Neural cell (in vitro differentiated cells): ENCODE measurements around the gene MRC2.

Experiments used
- EZH2 ChIP-seq: fragments of 200-600, 300-800 bp; shearing (Covaris generic), sonication (generic); IDR thresholded peaks from 2 replicates; pipeline ENCODE4 v1.6.1; 2014; ENCODE audit warnings: antibody characterized with exemption, low read length, borderline replicate concordance, mild to moderate bottlenecking; ENCODE audit not compliant: insufficient read depth, poor library complexity, severe bottlenecking
- TF ChIP-seq, protein P1 (sequence below): fragments of 450-650 bp; IDR thresholded peaks from 2 replicates; pipeline ENCODE4 v1.5.1; 2014; ENCODE audit warnings: antibody characterized with exemption, mild to moderate bottlenecking, moderate library complexity; ENCODE audit not compliant: poor library complexity, severe bottlenecking

DNA sequence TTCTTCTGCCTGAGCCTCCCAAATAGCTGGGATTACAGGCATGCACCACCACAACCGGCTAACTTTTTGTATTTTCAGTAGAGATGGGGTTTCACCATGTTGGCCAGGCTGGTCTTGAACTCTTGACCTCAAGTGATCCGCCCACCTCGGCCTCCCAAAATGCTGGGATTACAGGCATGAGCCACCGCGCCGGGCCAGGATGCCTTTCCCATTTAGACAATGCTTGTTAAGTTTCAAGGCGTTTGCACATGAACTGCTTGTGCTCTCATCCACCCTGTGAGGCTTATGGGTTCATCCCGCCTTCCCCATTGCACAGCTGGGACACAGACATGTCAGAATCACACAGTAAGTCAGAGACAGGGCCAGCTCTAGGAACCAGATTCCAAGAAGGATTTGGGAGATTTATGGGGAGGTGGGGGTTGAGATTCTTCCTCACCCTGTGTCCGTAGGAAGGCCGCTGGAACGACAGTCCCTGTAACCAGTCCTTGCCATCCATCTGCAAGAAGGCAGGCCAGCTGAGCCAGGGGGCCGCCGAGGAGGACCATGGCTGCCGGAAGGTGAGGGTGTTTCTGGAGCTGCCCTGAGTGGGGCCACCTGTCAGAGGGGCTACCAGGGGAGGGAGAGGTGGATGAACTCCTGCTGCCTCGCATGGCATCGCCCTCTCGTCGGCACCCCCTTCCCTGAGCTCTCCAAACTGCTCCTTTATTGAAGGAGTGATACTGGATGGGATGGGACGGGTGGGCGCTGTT, 46.3 kb downstream of the MRC2 start:
- TF ChIP-seq, protein P1, sequence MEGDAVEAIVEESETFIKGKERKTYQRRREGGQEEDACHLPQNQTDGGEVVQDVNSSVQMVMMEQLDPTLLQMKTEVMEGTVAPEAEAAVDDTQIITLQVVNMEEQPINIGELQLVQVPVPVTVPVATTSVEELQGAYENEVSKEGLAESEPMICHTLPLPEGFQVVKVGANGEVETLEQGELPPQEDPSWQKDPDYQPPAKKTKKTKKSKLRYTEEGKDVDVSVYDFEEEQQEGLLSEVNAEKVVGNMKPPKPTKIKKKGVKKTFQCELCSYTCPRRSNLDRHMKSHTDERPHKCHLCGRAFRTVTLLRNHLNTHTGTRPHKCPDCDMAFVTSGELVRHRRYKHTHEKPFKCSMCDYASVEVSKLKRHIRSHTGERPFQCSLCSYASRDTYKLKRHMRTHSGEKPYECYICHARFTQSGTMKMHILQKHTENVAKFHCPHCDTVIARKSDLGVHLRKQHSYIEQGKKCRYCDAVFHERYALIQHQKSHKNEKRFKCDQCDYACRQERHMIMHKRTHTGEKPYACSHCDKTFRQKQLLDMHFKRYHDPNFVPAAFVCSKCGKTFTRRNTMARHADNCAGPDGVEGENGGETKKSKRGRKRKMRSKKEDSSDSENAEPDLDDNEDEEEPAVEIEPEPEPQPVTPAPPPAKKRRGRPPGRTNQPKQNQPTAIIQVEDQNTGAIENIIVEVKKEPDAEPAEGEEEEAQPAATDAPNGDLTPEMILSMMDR = no peak
- no peak for TF ChIP-seq EZH2
